Hematopoietic multipotent progenitor cell (in vitro differentiated cells): ENCODE data around the gene HTRA3. TPM values are rescaled to one million over a fixed set of nuclear protein-coding genes. Genes with fewer than 3 reads are reported as not detected.

Experiments
- DNase-seq, 3 donors: peaks; one replicate each; pipeline ENCODE4 v3.0.0-alpha.2; 2011 to 2015; ENCODE audit warnings: low read depth in 2 of 3, low spot score in 2 of 3
- total RNA-seq: library from RNA; depleted of rRNA; stranded (reverse); fragments of >200 nt; gene quantifications from one replicate; pipeline ENCODE4 v1.2.3, GENCODE V29; 2012

HTRA3 gene
- total RNA-seq, 1 donor = 12.9 TPM

- DNase-seq = peak in 2 of 3 donors; percentile 52
Observed at GRCh38 chr4:8278421-8279287, 9.1 kb downstream of the HTRA3 start.

DNA sequence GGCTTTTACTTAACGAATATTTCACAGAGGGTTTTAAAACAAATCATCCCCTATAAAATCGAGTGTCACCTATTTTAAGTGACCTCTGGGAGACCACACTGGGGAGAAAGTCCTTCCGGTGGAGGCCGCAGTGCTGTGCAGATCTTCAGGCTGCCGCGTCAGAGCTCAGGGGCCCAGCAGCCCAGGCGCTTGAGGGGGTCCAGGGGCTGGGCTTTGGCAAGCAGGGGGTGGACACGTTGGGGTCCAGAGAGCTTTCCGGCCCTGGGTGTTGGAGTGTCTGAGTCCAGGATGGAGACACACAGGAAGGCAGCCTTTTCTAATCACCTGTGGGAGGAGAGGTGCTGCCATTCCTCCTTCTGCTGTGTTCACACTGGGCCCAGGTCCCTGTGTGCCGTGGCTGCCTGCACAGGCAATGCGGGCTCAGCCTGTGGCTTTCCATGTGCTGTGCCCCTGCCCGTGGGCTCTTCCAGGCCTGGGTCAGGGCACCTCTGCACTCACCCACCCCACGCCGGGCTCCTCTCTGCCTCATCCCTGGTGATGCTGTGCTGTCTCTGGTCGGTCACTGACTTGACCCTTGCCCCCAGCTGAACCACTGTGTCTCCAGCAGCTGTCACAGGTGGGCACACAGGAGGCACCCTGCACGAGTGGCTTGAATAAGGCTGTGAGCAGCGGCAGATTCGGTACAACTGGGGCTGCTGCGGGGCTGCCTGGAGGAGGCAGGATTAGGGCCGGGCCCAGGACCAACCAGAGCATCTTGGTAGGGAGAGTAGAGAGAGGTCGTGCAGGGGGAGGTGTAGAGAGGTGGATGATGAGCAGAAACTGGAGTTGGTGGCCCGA, 10.0 kb downstream of the HTRA3 start:
- no peak for DNase-seq

DNA sequence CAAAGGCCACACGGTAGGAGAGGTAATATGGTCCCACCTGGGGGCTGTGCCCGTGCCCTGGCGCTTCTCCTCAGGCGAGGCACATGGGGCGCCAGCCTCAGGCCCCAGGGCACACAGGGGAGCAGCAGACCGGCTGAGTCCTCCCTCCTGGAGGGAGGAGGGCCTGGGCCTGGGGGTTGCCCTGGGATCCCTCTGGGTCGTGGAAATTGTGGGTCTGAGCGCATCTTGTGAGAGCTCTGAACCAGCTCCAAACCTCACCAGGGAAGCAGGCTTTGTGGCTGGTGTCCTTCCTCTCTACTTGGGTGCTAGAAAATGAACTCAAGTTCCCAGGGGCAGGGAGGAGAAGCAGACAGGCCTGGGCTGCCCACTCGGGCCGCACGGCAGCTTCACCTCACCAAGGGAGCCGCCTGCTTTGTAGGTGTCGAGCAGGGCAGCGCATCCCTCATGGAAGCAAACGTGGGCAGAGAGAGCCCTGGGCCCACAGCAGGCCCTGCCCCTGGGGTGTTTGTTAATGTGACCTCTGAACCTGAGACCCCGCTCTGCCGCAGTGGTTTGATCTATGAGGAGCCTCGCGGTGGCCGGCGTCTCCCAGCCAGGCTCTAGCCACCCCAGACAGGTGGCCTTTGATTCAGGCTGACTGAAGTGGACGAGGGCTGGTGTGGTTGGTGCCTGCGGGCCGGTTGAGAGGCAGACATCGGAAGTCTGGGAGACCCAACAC, 10.8 kb downstream of the HTRA3 start:
- DNase-seq = no peak

- DNase-seq = no peak
Observed at GRCh38 chr4:8280876-8281440, 11.4 kb downstream of the HTRA3 start.

- DNase-seq = no peak
Observed at GRCh38 chr4:8281519-8282133, 12.1 kb downstream of the HTRA3 start.

- DNase-seq = no peak
Observed at GRCh38 chr4:8282134-8282641, 12.6 kb downstream of the HTRA3 start.

DNA sequence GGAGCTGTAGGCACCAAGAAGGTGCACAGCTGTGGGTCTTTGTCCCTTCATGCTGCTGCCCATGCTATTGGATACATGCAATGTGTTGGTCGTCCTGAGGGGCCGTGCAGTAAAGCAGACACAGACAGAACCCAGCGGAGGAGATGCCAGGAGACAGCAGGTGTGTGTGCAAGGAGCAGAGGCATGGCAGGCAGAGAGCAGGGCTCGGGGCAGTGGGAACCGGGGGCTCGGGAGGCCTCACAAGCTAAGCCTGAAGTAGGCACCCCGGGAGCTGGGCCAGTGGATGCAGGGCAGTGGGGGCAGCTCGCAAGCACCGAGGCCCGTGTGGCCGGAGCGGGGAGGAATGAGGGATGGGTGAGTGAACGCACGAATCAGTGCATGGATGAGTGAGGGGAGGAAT, 13.2 kb downstream of the HTRA3 start:
- no peak for DNase-seq

GRCh38 chr4:8283161-8283560, 13.6 kb downstream of the HTRA3 start:
- peak in 1 of 3 donors; percentile 23 for DNase-seq

- DNase-seq = no peak
Observed at GRCh38 chr4:8283631-8284121, 14.1 kb downstream of the HTRA3 start.

DNA sequence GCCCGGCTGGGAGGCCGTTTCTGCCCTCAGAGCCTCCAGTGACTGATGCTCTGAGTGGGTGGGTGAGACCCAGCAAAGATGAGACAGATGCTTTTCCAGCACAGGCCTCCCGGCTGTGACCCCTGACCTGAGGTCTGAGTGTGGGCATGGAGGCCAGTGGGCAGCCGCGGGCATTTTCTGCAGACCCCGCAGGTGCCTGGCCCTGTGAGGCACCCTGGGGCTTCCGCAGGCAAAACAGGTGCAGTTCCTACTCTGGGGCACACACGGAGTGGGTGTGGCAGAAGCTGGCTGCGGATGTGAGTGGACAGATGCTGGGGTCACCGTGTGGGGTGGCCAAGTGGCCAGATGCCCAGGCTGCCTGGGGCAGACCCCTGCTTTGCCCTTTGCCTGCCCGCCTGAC, 14.8 kb downstream of the HTRA3 start:
- no peak for DNase-seq

DNA sequence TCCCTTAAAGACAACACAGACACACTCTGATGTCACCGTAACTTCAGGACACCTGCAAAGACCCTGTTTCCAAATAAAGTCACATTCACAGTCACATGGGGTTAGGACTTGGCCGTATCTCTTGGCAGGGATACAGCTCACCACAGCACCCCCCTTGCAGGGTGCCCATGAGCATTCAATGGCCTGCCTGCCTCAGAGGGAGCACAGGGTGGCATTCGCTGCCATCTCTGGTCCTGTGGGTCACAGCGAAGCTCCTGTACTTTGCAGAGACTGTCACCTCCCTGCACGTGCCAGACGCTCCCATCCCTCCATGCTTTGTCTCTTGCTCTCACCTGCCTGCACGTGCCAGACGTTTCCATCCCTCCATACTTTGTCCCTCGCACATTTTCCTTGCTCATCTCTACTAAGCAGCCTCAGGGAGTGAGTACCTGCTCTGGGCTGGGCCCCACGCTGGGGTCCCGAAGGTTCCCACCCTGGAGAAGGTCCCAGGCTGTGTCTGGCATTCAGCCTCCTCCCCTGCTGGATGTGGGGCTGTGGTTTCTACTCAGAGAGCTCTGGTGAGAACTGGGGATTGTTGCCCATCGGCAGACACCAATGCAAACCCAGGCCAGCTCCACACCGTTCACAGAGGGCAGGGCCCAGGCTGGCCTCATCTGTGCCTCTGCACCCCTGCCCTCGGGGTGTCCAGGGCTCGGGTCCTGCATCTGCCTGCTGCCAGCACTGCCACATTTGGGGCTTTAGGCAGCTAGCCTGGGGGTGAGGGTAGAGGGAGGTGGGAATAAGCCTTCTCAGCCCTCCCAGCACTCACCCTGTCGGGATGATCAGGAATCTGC, 15.8 kb downstream of the HTRA3 start:
- no peak for DNase-seq

DNA sequence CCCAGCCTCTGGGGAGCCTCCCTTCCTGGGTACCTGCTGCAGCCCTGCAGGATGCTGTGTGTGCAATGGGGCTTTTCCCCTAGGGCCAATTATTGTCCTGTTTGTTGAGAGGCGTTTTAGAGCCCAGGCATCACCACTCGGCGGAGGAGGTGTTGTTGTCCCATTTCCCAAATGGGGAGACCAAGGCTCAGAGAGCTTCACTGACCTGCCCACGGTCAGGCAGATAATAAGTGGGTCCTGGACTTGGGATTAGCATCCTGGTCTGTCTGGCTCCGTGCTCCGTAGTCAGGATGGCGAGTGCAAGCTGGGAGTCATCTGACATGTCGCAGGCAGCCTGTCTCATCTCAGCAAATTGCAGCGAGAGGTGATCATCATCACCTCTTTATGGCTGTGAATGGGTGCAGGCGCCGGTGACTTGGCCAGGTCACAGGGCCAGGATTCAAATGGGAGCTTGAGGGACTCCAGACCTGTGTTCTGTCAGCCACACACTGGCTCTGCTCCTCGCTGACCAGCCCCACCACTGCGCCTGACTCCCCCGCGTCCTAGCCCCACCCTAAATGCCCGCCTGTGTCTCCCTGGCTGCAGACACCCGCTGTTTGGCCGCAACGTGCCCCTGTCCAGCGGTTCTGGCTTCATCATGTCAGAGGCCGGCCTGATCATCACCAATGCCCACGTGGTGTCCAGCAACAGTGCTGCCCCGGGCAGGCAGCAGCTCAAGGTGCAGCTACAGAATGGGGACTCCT, 16.6 kb downstream of the HTRA3 start:
- DNase-seq = no peak

GRCh38 chr4:8286719-8287342, 17.3 kb downstream of the HTRA3 start:
- no peak for DNase-seq

DNA sequence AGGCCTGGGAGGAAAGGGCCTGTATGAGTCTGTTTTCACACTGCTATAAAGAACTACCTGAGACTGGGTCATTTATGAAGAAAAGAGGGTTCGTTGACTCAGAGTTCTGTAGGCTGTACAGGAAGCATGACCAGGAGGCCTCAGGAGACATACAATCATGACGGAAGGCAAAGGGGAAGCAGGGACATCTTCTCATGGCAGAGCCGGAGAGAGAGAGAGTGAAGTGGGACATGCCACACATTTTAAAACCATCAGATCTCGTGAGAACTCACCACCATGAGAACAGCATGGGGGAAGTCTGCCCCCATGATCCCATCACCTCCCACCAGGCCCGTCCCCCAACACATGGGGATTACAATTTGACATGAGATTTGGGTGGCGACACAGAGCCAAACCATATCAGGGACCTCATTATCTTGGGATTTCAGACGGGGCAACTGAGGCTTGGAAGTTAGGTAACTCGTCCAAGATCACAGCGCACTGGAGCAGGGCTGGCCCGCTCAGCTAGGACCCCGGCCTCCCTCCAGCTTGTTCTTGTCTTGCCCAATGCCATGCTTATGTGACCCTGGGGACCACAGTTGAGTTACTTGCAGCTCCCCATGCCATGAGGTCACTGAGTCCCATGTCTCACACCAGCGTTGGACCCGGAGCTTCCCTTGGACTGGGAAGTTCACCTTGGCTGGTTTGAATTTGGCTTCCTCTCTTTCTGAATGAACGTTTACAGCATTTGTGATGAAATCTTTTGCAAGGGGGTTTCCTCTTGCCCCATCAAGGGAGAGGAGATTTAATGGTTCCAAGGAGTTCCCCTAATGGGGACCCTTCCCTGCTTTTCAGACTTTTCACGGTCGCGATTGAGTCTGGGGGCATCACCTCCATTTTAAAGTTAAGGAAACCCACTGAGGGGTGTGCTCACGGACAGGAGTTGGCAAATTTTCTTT, 18.1 kb downstream of the HTRA3 start:
- no peak for DNase-seq

DNA sequence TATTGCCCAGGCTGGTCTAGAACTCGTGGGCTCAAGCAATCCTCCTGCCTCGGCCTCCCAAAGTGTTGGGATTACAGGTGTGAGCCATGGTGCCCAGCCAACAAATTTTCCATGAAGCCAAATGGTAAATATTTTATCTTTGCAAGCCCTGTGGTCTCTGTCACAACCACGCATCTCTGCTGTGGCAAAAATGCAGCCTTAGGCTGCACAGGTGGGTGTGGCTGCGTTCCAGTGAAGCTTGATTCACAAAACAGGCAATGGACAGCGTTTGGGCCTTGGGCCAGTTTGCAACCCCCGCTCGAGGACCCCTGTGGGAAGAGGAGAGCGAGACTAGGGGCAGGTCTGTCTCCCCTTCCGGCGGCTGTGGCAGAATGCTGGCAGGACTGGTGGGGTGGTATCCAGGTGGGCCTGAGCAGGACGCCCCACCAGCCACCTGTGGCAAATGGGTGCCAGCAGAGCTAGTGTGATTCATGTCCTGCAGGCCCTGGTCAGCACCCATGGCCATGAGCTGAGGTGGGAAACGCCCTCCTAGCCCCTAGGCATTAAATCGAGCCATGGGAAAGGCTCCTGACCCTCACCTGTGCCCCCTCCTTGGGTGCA, 19.7 kb downstream of the HTRA3 start:
- DNase-seq = no peak

DNA sequence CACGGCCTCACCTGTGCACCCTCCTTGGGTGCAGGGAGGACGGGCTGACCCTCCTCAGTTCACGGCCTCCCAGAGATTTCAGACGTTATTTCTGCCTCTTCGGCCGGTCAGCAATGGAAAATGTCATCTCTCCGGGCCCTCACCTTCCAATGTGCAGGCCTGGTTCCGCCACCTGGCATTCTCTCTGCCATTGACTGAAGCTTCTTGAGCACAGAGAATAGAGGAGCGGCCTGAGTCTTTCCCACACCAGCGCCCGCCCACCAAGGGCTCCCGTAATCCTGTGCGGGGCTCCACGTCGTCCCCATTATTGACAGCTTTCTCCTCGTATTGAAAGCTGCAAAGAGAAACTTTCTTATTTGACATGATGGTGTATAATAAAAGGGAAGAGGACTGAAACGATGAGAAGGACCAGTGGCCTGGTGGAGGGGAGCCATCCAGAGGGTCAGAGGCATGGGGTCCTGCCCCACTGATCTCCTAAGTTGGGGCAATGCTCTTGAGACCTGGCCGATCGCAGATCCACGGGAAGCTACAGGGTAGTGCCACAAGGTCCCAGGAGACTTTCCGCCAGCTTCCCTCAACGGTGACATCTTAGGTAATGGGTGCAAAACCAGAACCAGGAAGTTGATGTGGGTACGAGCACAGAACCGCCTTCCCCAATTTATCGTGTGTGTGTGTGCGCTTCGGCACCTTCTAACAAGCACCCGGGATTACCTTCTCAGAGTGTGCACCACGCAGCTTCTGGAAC, 20.6 kb downstream of the HTRA3 start:
- no peak for DNase-seq
